AG04449 (cell line): ENCODE data around the gene PSMD2.
A peak's percentile ranks its signal among the peaks of the same experiment; 100 is the strongest.

ENCODE experiments used
- CTCF ChIA-PET: fragments of 350-600 bp; formaldehyde crosslinking; extraction: SDS; loops from one replicate; lab custom pipeline; 2021; ENCODE audit warnings: antibody characterized with exemption; lab: Yijun Ruan, JAX
- POLR2A ChIA-PET: fragments of 400-600, 350-600 bp; formaldehyde crosslinking; extraction: SDS; loops from one replicate; lab custom pipeline; 2020; ENCODE audit warnings: antibody characterized with exemption, inconsistent platforms; lab: Yijun Ruan, JAX
- DNase-seq: peaks from one replicate; pipeline ENCODE4 v3.0.0-alpha.2; 2010; ENCODE audit warnings: low read depth, low spot score
- H3K4me3 ChIP-seq: 2 replicates; pipeline ENCODE4 v1.5.1; 2011; ENCODE audit warnings: low read depth, mild to moderate bottlenecking, control low read depth, low read length
- CTCF ChIP-seq: IDR thresholded peaks from one replicate; pipeline ENCODE4 v1.5.1; 2011; ENCODE audit warnings: mild to moderate bottlenecking, moderate library complexity, low read length, control low read depth, inconsistent platforms; ENCODE audit not compliant: insufficient read depth; ENCODE audit errors: missing control alignments

The PSMD2 gene

GRCh38 chr3:184325715-184326369, 26.8 kb downstream of the PSMD2 start:
- no peak overlapping the region for H3K4me3 ChIP-seq
- ChIA-PET CTCF (interaction anchor here (1.5 kb wide), 1 partner anchor 27 kb away, joined by 3 read pairs; no protein-coding TSS in a partner anchor), POLR2A (no interaction called here)
- no peak for TF ChIP-seq CTCF
- DNase-seq: no peak

GRCh38 chr3:184327171-184327570, 28.1 kb downstream of the PSMD2 start:
- no peak for DNase-seq
- no peak for TF ChIP-seq CTCF
- POLR2A ChIA-PET: interaction anchor here (1.3 kb wide), 1 partner anchor 10 kb away, joined by 4 read pairs; no protein-coding TSS in a partner anchor
- no peak overlapping the region for H3K4me3 ChIP-seq
- CTCF ChIA-PET: interaction anchor here (0.9 to 1.5 kb wide), 2 partner anchors 12 to 26 kb away, joined by 3 read pairs; no protein-coding TSS in a partner anchor

GRCh38 chr3:184328516-184328915, 29.5 kb downstream of the PSMD2 start:
- TF ChIP-seq CTCF: no peak
- H3K4me3 ChIP-seq: no peak overlapping the region
- CTCF ChIA-PET: interaction anchor here (0.6 to 1.0 kb wide), 2 partner anchors 8 to 185 kb away, joined by 3 read pairs; no protein-coding TSS in a partner anchor
- DNase-seq: no peak
- POLR2A ChIA-PET: interaction anchor here (1.7 kb wide), 1 partner anchor 8 kb away, joined by 5 read pairs; no protein-coding TSS in a partner anchor

- TF ChIP-seq CTCF: no peak
- peak; percentile 74 for DNase-seq
Observed at GRCh38 chr3:184332370-184333090, 33.5 kb downstream of the PSMD2 start.

GRCh38 chr3:184333190-184333589, 34.1 kb downstream of the PSMD2 start:
- no peak for TF ChIP-seq CTCF
- POLR2A ChIA-PET: interaction anchor here (0.6 to 1.0 kb wide), 2 partner anchors 13 to 18 kb away, joined by 3 read pairs; no protein-coding TSS in a partner anchor
- CTCF ChIA-PET: no interaction called here
- H3K4me3 ChIP-seq: no peak overlapping the region
- no peak for DNase-seq

More at GRCh38 chr3:184332370-184333090, 33.5 kb downstream of the PSMD2 start:
- no peak overlapping the region for H3K4me3 ChIP-seq
- CTCF ChIA-PET: no interaction called here
- POLR2A ChIA-PET: interaction anchor here (0.5 to 0.6 kb wide), 2 partner anchors 18 kb away, joined by 3 to 4 read pairs; no protein-coding TSS in a partner anchor

GRCh38 chr3:184333700-184334099, 34.7 kb downstream of the PSMD2 start:
- CTCF ChIA-PET: no interaction called here
- no peak for TF ChIP-seq CTCF

More at GRCh38 chr3:184333700-184334099, 34.7 kb downstream of the PSMD2 start:
- POLR2A ChIA-PET: interaction anchor here (1.0 kb wide), 1 partner anchor 14 kb away, joined by 3 read pairs; no protein-coding TSS in a partner anchor
- H3K4me3 ChIP-seq: no peak overlapping the region
- no peak for DNase-seq
